HG02763 (cell line): ENCODE results near the gene DLG1.
A peak's percentile ranks its signal among the peaks of the same experiment; 100 is the strongest.

ENCODE experiments used
- ATAC-seq: cut with Tn5 transposase; IDR thresholded peaks from one replicate; pipeline ENCODE4 v1.9.1; 2021; ENCODE audit warnings: mild to moderate bottlenecking, moderate library complexity; ENCODE audit not compliant: unreplicated experiment

Gene DLG1

GRCh38 chr3:197002701-197003454 lies 295.5 kb downstream of the DLG1 start:
- peak; percentile 75 for ATAC-seq

GRCh38 chr3:197001972-197002700 lies 296.3 kb downstream of the DLG1 start:
- peak; percentile 10 for ATAC-seq

- ATAC-seq = no peak
These were observed 297.1 kb downstream of the DLG1 start for GRCh38 chr3:197001106-197001971.

GRCh38 chr3:197000211-197000610 lies 298.2 kb downstream of the DLG1 start:
- ATAC-seq = no peak

GRCh38 chr3:196998966-196999760 lies 299.2 kb downstream of the DLG1 start:
- ATAC-seq = no peak

GRCh38 chr3:196997311-196997710 lies 301.1 kb downstream of the DLG1 start:
- no peak for ATAC-seq

GRCh38 chr3:196996454-196997265 lies 301.8 kb downstream of the DLG1 start:
- no peak for ATAC-seq

GRCh38 chr3:196995646-196996355 lies 302.6 kb downstream of the DLG1 start:
- ATAC-seq = no peak

- no peak for ATAC-seq
These were observed 303.4 kb downstream of the DLG1 start for GRCh38 chr3:196995027-196995426.

- ATAC-seq = no peak
These were observed 304.4 kb downstream of the DLG1 start for GRCh38 chr3:196994056-196994455.
